ENCODE measurements around the gene MS4A5. TPM values are rescaled to one million over a fixed set of nuclear protein-coding genes. Genes with fewer than 3 reads are reported as not detected.
A peak's percentile ranks its signal among the peaks of the same experiment; 100 is the strongest.

MS4A5 gene
- total RNA-seq, 1 donor from 2014 or later, result not detected

DNA sequence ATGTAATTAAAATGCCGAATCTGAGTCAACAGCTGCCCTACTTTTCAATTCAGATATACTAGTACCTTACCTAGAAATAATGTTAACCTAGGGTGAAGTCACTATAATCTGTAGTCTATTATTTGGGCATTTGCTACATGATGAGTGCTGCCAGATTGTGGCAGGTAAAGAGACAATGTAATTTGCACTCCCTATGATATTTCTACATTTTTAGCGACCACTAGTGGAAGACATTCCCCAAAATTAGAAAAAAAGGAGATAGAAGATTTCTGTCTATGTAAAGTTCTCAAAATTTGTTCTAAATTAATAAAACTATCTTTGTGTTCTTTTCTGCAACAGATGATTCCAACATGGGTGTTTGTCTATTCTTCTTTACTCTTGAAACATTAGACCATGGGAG, 40.4 kb downstream of the MS4A5 start:
- intact Hi-C loops (cut with DNase I), result no loop called here
- Histone ChIP-seq H3K4me3 (no peak overlapping the region), H3K27me3 (ENCODE audit: low read depth) (no peaks in the 10 kb centered on the region), H3K4me1 (no peaks in the 10 kb centered on the region), H3K36me3 (no peaks in the 10 kb centered on the region), H3K27ac (no peak overlapping the region), H3K9me3 (no peaks in the 10 kb centered on the region)
- no peak for DNase-seq
- TF ChIP-seq, protein P1, sequence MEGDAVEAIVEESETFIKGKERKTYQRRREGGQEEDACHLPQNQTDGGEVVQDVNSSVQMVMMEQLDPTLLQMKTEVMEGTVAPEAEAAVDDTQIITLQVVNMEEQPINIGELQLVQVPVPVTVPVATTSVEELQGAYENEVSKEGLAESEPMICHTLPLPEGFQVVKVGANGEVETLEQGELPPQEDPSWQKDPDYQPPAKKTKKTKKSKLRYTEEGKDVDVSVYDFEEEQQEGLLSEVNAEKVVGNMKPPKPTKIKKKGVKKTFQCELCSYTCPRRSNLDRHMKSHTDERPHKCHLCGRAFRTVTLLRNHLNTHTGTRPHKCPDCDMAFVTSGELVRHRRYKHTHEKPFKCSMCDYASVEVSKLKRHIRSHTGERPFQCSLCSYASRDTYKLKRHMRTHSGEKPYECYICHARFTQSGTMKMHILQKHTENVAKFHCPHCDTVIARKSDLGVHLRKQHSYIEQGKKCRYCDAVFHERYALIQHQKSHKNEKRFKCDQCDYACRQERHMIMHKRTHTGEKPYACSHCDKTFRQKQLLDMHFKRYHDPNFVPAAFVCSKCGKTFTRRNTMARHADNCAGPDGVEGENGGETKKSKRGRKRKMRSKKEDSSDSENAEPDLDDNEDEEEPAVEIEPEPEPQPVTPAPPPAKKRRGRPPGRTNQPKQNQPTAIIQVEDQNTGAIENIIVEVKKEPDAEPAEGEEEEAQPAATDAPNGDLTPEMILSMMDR (IDR thresholded peaks at IDR 0.05), result no peak
- no peak for ATAC-seq

DNA sequence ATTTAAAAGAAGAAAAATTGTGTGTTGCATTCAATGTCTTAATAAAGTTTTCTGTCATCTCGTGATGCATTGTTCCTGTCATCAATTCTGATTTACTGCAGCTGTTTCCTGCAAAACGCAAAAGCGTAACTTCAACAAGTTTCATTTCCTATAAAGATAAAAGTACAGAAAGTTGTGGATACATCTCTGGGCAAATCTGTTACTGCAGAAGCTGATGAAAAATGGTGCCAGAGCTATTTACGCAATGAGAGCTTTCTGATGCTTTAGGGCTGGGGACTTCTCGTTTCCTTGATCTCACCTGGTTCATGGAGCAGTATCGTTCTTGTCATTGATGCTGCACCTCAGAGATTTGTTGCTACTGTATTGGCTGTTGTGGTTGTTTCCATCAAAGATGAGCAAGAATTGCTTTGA, 47.7 kb downstream of the MS4A5 start:
- Histone ChIP-seq H3K4me3 (no peak overlapping the region), H3K27ac (no peak overlapping the region), H3K36me3 (no peaks in the 10 kb centered on the region), H3K4me1 (no peaks in the 10 kb centered on the region), H3K27me3 (ENCODE audit: low read depth) (no peaks in the 10 kb centered on the region), H3K9me3 (no peaks in the 10 kb centered on the region)
- intact Hi-C loops (cut with DNase I), result no loop called here
- no peak for DNase-seq
- TF ChIP-seq, protein P1 (IDR thresholded peaks at IDR 0.05), result no peak
- ATAC-seq, result no peak

DNA sequence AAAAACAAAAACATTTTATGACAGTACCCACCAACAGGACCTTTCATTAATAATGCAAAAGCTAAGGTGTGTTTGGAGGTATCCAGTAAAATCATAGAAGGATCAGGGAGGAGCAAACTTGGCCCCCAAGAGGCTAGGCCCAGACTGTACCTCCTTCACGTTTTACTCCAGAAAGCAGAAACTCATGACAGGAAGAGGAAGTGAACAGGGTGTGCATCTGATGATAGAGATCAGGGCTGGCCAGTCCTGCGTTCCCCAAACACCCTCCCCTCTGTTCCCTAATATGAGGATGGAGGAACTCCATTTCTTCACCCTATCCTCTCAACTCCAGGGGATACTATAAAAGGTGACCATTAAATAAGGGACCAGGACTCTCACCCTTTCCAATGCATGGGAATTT, 53.0 kb downstream of the MS4A5 start:
- peak; percentile 37 to 74 for ATAC-seq
- intact Hi-C loops (cut with DNase I), result no loop called here
- no peaks in the 10 kb centered on the region for H3K4me1 ChIP-seq
- DNase-seq, result no peak
- H3K27me3 ChIP-seq (ENCODE audit: low read depth), result no peaks in the 10 kb centered on the region
- TF ChIP-seq, protein P1 (IDR thresholded peaks at IDR 0.05), result no peak
- H3K36me3 ChIP-seq, result no peaks in the 10 kb centered on the region
- no peaks in the 10 kb centered on the region for H3K9me3 ChIP-seq
- H3K27ac ChIP-seq, result no peak overlapping the region
- H3K4me3 ChIP-seq, result no peak overlapping the region

DNA sequence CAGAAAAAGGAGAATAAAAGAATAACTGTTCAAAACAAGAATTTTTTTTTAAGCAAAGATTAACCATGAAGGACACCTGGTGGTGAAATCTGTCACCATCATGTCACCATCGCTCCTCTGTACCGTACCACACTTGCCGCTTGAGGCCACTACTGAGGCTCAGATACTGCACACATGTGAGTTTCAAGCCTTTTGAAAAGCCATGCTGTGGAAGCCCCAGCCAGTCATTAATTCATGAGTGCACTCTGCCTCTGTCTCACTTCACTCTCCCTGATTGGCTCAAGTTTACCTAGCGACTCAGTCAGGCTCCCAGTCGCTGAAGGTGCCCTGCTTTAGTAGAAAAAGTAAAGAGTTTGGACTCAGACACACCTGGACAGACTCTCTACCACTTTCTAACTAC, 56.6 kb downstream of the MS4A5 start:
- Histone ChIP-seq H3K36me3 (no peaks in the 10 kb centered on the region), H3K27ac (no peak overlapping the region), H3K4me1 (no peaks in the 10 kb centered on the region), H3K4me3 (no peak overlapping the region), H3K9me3 (no peaks in the 10 kb centered on the region), H3K27me3 (ENCODE audit: low read depth) (no peaks in the 10 kb centered on the region)
- no peak for DNase-seq
- intact Hi-C loops (cut with DNase I), result no loop called here
- ATAC-seq, result peak; percentile 49 to 70
- TF ChIP-seq, protein P1 (IDR thresholded peaks at IDR 0.05), result peak; percentile 39

DNA sequence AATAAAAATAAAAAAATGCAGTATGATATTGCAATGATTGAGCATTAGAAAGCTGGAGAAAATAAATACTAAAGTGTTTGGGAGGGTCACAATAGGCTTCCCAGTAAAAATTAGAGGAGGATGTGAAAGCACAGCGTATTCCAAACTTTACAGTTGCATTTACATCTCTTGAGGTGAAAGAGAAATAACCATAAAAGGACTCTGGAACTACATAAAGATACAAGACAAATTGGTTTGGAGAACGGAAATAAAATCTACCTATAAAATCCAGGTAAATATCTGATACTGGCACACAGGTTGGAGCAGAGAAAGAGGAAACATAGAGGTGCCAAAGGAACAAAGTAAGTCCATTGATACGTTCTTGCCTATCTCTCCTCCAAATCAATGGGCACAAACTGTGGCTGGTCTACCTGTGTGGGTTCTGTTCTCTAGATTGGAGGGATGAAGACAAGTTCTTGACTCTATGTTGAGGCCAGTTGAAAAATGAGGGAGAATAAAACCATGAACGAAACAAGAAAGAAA, 63.2 kb downstream of the MS4A5 start, which contains the start of gene MS4A12:
Gene MS4A12 (plus strand): TSS at position 291 of the 522 bp plus-strand sequence. CDS start 4,541 bp downstream, outside the sequence.
- TF ChIP-seq, protein P1 (IDR thresholded peaks at IDR 0.05), result no peak
- intact Hi-C loops (cut with DNase I), result no loop called here

More for the DNA sequence above, 63.2 kb downstream of the MS4A5 start, which contains the start of gene MS4A12:
- Histone ChIP-seq H3K4me3 (no peak within 1 kb of the TSS), H3K27me3 (ENCODE audit: low read depth) (no peaks in the 10 kb centered on the region), H3K9me3 (no peaks in the 10 kb centered on the region), H3K36me3 (no peaks in the 10 kb centered on the region), H3K4me1 (no peaks in the 10 kb centered on the region), H3K27ac (no peak within 1 kb of the TSS)
- DNase-seq (no peak), ATAC-seq (no peak)

Data from lower lobe of right lung (tissue), 2 donors.